C4-2B (cell line): ENCODE measurements around the gene CASKIN2.

ENCODE experiments used
- ZFX ChIP-seq: fragments of 450-650 bp; IDR thresholded peaks from 2 replicates; pipeline ENCODE4 v1.6.1; 2017
- TF ChIP-seq, protein P1 (sequence below): fragments of 450-650 bp; conservative IDR thresholded peaks from 2 replicates; pipeline ENCODE4 v1.5.1; 2017; ENCODE audit warnings: mild to moderate bottlenecking

DNA sequence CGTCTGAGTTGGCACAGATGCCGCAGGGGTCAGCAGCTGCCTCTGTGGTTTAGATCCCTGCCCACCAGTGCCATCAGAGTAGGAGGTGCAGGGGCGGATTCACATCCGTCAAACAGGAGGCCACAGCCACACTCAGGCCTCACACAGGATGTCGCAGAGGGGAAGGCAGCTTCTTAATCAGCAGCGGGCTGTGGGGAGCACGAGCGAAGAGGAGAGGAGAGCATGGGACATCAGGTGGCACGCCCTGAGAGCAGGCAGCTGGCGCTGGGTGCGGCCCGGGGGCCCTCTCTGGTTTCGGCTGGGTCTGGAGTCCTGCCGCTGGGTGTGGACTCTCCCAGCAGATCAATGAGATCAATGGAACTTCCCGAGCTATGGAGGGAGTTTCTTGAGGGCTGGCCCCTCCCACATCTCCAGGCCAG, 19.8 kb upstream of the CASKIN2 start:
- TF ChIP-seq, protein P1, sequence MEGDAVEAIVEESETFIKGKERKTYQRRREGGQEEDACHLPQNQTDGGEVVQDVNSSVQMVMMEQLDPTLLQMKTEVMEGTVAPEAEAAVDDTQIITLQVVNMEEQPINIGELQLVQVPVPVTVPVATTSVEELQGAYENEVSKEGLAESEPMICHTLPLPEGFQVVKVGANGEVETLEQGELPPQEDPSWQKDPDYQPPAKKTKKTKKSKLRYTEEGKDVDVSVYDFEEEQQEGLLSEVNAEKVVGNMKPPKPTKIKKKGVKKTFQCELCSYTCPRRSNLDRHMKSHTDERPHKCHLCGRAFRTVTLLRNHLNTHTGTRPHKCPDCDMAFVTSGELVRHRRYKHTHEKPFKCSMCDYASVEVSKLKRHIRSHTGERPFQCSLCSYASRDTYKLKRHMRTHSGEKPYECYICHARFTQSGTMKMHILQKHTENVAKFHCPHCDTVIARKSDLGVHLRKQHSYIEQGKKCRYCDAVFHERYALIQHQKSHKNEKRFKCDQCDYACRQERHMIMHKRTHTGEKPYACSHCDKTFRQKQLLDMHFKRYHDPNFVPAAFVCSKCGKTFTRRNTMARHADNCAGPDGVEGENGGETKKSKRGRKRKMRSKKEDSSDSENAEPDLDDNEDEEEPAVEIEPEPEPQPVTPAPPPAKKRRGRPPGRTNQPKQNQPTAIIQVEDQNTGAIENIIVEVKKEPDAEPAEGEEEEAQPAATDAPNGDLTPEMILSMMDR = no peak
- TF ChIP-seq ZFX = no peak
